Mesothelial cell of epicardium (in vitro differentiated cells): ENCODE measurements around the gene DDX20. TPM values are rescaled to one million over a fixed set of nuclear protein-coding genes. Genes with fewer than 3 reads are reported as not detected.

Experiments
- DNase-seq, 2 experiments: peaks; one replicate each; pipeline ENCODE4 v3.0.0; 2021; ENCODE audit warnings: low spot score in 2 of 2; ENCODE audit not compliant: unreplicated experiment in 2 of 2
- H3K27ac Mint-ChIP-seq: 2 replicates; pipeline ENCODE4 v1.8.0; 2021; ENCODE audit warnings: mixed read lengths
- H3K27me3 Mint-ChIP-seq: 2 replicates; pipeline ENCODE4 v1.8.0; 2021; ENCODE audit warnings: low read depth, mixed read lengths
- H3K36me3 Mint-ChIP-seq: 2 replicates; pipeline ENCODE4 v1.8.0; 2021; ENCODE audit warnings: mixed read lengths
- H3K4me1 Mint-ChIP-seq: 2 replicates; pipeline ENCODE4 v1.8.0; 2021; ENCODE audit warnings: mixed read lengths
- H3K4me3 Mint-ChIP-seq: 2 replicates; pipeline ENCODE4 v1.8.0; 2021; ENCODE audit warnings: mild to moderate bottlenecking, moderate library complexity, mixed read lengths
- H3K9me3 Mint-ChIP-seq: 2 replicates; pipeline ENCODE4 v1.8.0; 2021; ENCODE audit warnings: mixed read lengths
- total RNA-seq: library from RNA; stranded (reverse); gene quantifications from 3 replicates; pipeline ENCODE4 v1.2.1, GENCODE V29; 2021
- TF ChIP-seq, protein P1 (sequence below): fragments of 200-600 bp; sonication (generic); IDR thresholded peaks from one replicate; pipeline ENCODE4 v1.5.0; 2021; ENCODE audit warnings: antibody characterized with exemption; ENCODE audit not compliant: unreplicated experiment

Gene DDX20
- total RNA-seq, 1 donor from 2014 or later = 16.5 TPM

DNA sequence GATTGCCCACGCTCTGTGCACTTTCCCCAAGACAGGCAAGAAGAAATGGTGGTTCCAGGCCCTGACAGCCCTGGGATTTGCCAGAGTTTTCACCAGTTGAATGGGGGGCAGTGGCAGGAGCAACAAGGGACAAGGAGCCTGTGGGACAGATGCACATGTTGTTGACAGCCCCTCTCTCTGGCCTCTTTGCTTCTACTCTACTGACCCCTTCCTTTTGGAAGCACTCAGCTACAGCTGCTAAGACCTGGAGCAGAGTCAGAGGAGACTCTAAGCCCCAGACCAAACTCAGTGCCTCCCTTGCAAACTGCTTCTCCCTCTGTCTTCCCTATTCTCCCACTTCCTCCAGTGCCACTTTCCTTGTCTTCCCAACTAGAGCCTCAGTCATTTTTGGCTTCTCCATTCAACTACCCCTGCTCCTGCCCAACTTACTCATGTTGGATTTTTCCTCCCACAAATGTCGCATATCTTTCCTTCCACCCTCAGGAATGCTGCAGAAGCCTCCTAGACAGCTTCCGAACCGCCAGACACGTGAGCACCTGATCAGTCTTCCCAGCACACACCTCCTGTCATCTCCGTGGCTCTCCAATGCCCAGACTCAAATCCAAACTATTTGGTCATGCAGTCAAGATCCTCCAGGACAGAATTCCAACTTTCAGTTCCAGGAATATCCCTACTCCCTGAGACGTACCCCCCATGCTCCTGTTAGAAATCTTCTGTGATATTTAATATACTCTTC lies 25.6 kb upstream of the DDX20 start:
- DNase-seq = no peak
- Mint-ChIP-seq H3K36me3 (no peaks in the 10 kb centered on the region), H3K27ac (no peak overlapping the region), H3K4me3 (no peak overlapping the region), H3K27me3 (peaks cover 31% of the 10 kb centered on the region), H3K4me1 (peaks cover 7% of the 10 kb centered on the region), H3K9me3 (no peaks in the 10 kb centered on the region)
- TF ChIP-seq, protein P1, sequence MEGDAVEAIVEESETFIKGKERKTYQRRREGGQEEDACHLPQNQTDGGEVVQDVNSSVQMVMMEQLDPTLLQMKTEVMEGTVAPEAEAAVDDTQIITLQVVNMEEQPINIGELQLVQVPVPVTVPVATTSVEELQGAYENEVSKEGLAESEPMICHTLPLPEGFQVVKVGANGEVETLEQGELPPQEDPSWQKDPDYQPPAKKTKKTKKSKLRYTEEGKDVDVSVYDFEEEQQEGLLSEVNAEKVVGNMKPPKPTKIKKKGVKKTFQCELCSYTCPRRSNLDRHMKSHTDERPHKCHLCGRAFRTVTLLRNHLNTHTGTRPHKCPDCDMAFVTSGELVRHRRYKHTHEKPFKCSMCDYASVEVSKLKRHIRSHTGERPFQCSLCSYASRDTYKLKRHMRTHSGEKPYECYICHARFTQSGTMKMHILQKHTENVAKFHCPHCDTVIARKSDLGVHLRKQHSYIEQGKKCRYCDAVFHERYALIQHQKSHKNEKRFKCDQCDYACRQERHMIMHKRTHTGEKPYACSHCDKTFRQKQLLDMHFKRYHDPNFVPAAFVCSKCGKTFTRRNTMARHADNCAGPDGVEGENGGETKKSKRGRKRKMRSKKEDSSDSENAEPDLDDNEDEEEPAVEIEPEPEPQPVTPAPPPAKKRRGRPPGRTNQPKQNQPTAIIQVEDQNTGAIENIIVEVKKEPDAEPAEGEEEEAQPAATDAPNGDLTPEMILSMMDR = no peak

DNA sequence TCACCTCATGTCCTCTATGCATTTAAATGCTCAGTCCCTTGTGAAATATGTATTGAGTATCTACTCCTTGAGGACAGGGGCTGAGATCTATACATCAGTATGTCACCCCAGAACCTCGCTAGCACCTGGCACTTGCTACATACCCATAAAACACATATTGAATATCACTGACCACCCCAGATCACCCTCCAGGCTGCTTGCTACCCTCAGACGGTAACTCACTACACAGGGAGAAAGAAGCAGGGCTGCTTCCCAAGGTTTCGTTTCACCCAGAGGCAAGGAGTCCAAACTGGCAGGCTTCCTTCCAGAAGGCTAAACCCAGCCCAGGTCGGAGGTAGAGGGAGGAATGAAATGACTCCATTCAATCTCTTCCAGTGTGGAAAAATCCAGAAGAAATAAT lies 25.0 kb upstream of the DDX20 start:
- TF ChIP-seq, protein P1 = no peak
- Mint-ChIP-seq H3K4me3 (no peak overlapping the region), H3K4me1 (peaks cover 7% of the 10 kb centered on the region), H3K9me3 (no peaks in the 10 kb centered on the region), H3K27me3 (peaks cover 31% of the 10 kb centered on the region), H3K27ac (no peak overlapping the region), H3K36me3 (no peaks in the 10 kb centered on the region)
- no peak for DNase-seq

DNA sequence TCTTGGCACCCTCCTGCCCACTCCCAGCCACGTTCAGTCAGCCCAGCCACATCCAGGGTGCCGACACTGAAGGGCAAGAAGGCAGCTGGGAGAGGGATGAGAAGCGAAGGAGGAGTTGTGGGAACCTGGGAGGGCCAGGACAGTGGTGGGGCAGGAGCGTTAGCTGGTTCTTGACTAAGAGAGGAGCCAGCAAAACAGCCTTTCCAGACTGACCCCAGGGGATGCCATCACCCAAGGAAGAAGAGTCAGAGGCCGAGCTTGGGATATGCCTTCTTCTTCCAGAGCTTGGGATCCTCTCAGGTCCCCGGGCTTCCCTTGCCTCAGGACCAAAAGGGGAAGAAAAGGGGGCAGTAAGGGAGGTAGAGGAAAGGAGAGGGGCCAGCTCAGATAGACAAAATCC lies 23.7 kb upstream of the DDX20 start:
- TF ChIP-seq, protein P1 = no peak
- peaks cover 31% of the 10 kb centered on the region for H3K27me3 Mint-ChIP-seq
- no peaks in the 10 kb centered on the region for H3K9me3 Mint-ChIP-seq
- DNase-seq = no peak
- H3K27ac Mint-ChIP-seq = no peak overlapping the region
- H3K36me3 Mint-ChIP-seq = no peaks in the 10 kb centered on the region
- peaks cover 7% of the 10 kb centered on the region for H3K4me1 Mint-ChIP-seq
- no peak overlapping the region for H3K4me3 Mint-ChIP-seq

DNA sequence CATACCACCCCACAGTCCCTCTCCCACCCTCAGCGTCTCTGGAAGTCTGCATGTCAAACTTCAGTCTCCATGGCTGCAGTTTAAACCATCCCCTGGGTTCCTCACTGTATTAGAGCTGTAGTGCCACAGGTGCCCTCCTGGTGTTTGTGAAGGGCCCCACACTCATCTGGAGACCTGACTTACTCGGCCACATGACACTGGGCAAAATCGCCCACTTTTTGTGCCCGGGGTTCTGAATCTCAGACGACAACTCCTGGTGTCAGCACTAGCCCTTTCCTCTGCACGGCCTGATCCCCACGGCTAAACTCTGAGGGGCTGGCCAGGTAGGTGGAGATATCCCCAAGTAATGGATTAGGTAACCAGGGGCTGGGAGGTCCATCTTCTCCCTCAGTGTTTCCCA lies 23.0 kb upstream of the DDX20 start:
- Mint-ChIP-seq H3K27ac (no peak overlapping the region), H3K27me3 (peaks cover 28% of the 10 kb centered on the region), H3K36me3 (no peaks in the 10 kb centered on the region), H3K9me3 (no peaks in the 10 kb centered on the region), H3K4me1 (peaks cover 12% of the 10 kb centered on the region), H3K4me3 (no peak overlapping the region)
- TF ChIP-seq, protein P1 = no peak
- no peak for DNase-seq

DNA sequence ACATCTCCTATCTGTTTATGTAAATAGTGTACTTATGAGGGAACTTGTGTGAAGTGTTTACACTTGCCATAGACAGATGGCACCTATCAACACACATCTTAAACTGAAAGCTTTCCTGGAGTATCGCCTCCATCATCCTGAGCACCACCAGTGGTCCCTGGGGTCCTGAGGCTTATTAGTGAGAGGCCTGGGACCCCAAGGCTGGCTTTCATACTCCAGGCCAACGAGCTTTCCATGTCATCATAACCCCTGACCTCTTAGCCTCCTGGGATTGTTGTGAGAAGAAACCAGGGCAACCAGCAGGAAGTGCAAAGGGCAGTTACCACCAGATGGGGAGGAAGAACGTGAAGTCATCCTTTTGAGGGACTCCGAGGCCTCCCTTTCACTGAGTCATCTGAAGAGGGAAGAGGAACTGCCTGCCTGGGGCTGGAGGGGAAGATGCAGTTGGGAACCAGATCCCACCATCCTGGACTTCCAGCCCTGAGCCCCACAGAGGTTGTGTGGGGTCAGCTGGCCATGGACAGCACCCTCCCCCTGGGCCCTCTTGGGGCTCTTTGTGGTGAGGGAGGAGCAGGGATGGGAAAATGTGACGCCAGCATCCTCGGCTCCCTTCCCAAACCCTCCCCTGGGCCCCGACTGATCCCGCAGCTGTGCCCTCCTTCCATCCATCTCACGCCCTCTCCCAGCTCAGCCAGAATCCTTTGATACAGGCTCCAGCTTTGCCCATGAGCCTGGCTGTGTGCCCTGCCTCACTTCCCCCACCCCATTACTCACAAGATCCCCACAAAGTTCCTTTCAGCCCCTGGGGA lies 22.3 kb upstream of the DDX20 start:
- H3K9me3 Mint-ChIP-seq = no peaks in the 10 kb centered on the region
- peaks cover 16% of the 10 kb centered on the region for H3K4me1 Mint-ChIP-seq
- no peak overlapping the region for H3K4me3 Mint-ChIP-seq
- TF ChIP-seq, protein P1 = no peak
- peaks cover 28% of the 10 kb centered on the region for H3K27me3 Mint-ChIP-seq
- H3K27ac Mint-ChIP-seq = no peak overlapping the region
- no peaks in the 10 kb centered on the region for H3K36me3 Mint-ChIP-seq
- DNase-seq = no peak
